CD4-positive, alpha-beta T cell treated with Interferon gamma for 1 hour (primary cell): ENCODE measurements around the gene SZRD1.
"Not testable (repeated sequence)": the region's sequence is repeated elsewhere in the genome, so short reads cannot be mapped to it uniquely, and the experiment has no call there.

Experiments
- DNase-seq: peaks from one replicate; pipeline ENCODE4 v3.0.0-alpha.2; 2020

SZRD1 gene, protein sequence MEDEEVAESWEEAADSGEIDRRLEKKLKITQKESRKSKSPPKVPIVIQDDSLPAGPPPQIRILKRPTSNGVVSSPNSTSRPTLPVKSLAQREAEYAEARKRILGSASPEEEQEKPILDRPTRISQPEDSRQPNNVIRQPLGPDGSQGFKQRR

DNA sequence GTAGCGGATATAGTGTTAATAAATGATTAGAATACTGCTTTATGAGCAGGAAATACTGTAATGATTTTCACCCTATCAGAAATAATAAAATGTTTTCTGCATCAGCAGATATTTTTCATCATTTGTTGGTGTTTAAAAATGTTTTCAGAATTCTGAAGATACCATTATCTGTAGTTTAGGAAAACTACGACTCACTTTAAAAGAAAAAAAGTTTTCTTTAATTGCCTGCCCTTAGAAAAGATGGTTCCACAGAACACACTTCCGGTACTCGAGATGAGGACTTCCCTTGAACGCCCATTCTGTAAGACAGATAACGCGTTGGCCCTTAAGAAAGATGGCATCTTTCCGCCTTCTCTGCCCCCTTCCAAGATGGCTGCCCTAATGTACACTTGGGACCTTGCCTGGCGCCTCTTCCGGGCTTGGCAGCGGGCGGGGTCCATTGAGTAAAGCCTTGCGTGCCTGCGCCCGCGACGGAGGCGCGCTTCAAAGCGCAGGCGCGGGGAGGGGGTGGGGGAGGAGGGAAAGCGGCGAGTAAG lies at the start of gene SZRD1:
Gene SZRD1, plus strand, starts transcription at position 521 of the 536 bp plus-strand sequence. CDS start 16 bp downstream, outside the sequence.
- DNase-seq: peak; percentile 99

DNA sequence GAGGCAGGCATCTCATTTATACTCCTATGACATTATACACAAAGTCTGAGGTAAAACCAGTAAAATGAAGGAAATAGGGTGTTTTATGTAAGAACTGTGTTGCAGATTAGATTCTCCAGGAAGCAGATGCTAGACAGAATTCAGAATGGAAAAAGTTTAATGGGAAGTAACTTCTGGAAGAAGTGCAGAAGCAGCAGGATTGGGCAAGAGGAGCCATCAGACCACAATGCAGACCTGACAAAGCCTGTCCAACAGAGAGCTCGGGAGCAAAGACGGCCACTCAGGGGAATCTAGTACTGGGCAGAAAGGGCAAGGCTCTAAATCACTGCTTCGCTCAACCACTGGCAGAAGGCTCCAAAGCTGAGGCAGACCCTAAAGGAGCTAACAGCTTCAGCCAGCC lies 48.5 kb upstream of the SZRD1 start:
- DNase-seq: no peak

DNA sequence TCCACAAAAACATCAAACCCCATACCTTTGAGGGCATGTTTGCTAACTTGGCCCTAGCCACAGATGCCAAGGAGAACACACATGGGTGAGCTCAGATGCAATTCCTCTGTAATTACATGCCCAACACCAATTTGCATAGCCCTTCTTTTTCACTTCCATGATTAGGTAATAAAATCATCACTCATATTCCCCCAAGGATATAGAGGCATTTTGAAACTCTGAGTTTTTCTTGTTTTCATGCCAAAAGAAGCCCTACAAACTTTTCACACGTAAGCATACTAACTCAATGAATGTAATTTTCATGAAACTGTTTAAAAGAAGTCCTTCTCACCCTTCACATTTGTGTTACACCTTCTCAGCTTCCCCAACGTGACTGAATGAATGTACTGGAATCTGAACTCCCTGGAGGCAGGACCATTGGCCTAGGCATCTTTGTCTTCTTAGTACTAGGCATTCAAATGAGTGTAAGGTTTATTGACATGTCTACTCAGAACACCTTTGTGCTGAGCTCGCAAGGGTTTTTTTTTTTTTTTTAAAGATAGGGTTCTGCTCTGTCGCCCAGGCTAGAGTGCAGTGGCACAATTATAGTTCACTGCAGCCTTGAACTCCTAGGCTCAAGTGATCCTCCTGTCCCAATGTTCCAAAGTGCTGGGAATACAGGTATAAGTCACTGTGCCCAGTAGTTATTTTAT lies 45.7 kb upstream of the SZRD1 start:
- no peak for DNase-seq

DNA sequence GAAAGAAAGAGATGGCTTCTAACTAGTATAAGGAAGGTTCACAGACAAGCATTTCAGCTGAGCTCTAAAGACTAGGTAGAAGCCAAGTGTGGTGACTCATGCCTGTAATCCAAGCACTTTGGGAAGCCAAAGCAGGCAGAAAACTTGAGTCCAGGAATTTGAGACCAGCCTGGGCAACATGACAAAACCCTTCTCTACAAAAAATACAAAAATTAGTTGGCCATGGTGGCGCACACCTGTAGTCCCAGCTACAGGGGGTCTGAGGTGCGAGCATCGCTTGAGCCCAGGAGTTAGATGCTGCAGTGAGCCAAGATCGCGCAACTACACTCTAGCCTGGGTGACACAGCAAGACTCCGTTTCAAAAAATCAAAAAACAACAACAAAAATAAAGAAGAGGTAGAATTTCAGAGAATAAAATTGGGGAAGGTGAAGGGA lies 42.6 kb upstream of the SZRD1 start:
- DNase-seq: no peak

DNA sequence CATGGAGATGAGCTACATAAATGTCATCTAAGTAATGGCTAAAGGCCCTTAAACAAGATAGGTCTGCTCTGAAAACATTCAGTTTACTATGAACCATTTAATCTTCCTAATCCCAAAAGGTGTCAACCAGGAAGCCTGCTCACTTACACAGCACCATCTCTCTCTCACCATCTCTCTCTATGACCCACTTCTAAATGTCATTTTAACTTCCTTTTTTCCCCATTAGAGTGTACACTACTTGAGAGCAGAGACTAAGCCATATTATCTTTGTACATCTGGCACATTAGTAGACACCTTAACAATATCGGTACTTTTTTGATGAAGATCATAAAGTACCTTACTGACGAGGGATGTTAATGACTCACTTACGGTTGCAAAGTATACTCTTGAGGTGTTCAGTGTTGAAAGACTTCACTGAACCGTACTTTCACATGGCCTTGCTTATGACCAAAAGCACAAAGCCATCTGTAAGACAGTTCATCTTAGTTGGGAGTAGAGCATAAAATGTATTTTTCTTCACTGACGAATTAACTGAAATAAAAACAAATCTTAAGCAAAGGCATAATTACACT lies 40.1 kb upstream of the SZRD1 start:
- no peak for DNase-seq

DNA sequence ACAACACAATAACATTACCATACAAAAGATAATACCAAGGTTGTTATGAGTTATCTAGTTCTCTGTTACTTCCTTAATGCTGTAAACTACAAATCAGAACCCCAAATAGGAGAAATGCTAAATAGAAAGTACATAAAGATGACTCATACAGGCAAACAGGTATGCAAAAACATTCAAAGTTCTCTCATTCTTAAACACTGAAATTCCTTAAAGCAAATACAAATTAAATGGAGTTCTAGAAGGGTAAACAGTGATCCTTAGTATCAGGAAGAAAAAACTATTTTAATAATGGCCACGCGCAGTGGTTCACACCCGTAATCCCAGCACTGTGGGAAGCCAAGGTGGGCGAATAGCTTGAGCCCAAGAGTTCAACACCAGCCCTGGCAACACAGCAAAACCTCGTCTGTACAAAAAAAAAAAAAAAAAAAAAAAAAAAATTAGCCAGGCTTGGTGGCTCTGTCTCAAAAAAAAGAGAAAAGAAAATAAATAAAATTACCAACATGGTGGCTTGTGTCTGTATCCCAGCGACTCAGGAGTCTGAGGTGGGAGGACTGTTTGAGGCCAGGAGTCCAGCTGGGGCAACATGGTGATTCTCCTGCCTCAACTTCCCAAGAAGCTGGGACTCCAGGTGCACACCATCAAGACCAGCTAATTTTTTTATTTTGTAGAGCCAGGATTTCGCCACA lies 32.2 kb upstream of the SZRD1 start:
- no peak for DNase-seq

DNA sequence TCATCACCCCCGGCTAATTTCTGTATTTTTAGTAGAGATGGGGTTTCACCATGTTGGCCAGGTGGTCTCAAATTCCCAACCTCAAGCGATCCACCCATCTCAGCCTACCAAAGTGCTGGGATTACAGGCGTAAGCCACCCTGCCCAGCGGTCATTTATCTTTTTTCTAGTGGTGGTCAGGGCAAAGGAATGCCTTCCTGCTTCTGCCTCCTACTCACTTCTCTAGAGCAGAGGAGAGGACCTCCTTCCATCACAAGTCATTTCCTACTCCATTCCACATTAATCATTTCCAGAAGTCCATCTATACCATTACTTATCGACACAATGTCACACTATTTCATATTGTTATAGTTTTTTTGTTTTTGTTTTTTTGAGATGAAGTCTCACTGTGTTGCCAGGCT lies 28.1 kb upstream of the SZRD1 start:
- no peak for DNase-seq

DNA sequence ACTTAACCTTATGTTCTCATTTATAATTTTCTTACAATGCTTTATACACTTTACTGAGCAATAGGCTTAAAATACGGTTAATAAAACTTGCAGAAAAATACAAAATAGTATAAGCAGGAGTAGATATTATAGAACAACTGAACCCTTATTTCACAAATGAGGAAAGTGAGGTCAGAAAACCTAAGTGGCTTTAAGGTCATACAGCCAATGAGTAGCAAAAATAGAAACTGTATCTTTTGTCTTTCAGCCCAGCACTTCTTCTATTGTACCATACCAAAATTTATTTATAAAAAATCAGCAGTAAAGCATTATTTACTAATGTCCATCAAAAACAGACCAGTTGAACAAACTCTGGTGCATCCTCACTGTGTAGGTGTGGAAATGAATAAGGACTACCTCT lies 26.4 kb upstream of the SZRD1 start:
- DNase-seq: no peak

DNA sequence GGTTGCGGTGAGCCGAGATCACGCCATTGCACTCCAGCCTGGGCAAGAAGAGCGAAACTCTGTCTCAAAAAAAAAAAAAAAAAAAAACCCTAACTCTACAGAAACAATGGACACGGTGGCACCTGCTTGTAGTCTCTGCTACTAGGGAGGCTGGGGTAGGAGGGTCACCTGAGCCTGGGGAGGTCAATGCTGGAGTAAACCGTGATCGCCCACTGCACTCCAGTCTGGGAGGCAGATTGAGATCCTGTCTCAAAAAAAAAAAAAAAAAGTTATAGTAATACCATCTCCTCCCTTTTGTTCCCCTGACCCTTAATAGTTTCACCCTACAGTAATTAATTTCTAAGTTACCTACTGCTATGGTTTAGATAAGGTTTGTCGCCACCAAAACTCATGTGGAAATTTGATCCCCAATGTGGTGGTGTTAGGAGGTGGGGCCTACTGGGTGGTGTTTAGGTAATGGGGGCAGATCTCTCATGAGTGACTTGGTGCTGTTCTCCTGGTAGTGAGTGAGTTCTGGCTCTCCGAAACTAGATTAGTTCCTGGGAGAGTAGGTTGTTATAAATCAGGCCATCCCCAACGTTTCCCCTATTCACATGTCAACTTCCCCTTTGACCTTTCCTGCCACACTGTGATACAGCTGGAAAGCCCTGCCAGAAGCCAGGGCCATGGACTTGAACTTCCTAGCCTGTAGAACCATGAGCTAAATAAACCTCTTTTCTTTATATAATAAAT lies 24.5 kb upstream of the SZRD1 start:
- DNase-seq: no peak

DNA sequence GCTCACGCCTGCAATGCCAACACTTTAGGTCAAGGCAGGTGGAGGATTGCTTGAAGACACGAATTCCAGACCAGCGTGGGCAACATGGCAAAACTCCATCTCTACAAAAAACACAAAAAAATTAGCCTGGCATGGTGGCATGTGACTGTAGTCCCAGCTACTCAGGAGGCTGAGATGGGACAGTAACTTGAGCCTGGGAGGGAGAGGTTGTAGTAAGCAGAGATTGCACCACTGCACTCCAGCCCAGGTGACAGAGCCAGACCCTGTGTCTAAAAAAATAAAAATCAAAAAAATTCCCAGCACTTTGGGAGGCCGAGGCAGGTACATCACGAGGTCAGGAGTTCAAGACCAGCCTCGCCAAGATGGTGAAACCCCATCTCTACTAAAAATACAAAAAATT lies 23.8 kb upstream of the SZRD1 start:
- not testable (repeated sequence) for DNase-seq

DNA sequence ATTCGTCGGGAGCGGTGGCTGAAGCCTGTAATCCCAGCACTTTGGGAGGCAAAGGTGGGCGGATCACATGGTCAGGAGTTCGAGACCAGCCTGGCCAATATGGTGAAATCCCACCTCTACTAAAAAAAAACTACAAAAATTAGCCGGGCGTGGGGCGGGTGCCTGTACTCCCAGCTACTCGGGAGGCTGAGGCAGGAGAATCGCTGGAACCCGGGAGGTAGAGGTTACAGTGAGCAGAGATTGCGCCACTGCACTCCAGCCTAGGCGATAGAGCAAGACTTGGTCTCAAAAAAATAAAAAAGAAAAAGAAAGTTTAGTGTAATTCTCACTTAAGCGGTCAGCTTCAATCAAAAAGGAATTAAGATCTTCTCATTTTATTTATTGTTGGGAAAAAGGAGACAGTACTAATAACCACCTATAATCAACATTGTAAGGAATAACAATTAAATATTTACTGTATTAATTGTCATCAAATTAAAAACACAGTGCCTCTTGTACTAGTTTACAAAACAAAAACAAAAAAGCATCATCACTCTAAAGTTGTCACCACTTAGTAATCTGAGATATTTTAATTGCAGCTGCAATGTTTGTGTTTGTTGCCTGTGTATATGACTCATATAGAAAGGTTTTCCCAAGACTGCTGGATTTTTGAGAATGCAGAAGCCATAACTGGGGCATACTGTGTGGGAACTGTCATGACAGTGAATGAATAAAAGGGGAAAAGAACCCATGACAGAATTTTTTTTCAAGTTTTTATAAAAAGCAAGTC lies 18.4 kb upstream of the SZRD1 start:
- DNase-seq: no peak

DNA sequence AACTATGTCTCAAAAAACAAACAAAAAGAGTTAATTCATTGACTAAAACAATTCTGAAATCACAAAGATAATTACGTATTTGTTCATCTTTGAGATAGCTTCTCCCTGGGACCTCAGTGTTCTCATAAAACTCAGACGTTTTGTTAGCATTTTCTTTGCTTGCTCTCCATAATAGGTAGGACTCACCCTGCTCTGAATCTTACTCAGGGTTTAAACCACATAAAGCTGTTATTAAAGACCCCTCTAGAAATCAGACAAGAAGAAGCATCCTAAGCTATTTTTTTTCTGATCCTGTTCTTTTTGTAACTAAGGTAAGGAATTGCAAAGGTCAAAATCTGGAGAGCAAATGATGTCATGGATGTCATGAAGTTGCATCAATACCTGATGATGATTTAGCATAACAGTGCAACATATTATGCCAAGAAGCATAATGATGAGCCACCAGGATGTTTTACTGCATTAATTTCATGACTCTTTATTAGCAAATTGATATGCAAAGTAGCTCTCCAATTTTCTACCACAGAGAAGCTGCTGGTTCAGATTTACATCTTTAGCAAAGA lies 17.1 kb upstream of the SZRD1 start:
- no peak for DNase-seq

DNA sequence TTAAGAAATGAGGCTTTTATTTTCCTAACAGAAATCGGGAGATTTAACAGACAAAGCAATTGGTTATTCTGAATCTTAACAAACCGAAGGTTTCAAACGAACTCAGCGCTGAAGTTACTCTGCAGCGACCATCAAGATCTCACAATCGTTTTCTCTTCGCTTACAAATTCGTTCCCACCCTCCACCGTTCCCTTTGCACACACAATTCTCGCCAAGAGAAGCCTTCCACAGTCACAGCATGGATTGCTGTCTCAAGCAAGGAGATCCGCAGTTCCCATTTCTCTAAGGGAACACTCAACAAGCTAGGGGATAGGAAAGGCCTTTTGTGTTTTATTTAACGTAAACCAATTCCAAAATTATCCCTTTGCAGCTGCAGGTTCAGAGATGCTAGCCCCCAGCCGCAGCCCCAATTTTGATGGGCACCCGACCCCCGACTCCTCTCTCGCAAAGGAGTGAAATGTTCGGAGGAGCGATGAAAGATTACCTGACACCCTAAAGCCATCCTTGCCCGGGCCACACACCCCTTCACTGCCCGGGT lies 15.5 kb upstream of the SZRD1 start:
- no peak for DNase-seq

DNA sequence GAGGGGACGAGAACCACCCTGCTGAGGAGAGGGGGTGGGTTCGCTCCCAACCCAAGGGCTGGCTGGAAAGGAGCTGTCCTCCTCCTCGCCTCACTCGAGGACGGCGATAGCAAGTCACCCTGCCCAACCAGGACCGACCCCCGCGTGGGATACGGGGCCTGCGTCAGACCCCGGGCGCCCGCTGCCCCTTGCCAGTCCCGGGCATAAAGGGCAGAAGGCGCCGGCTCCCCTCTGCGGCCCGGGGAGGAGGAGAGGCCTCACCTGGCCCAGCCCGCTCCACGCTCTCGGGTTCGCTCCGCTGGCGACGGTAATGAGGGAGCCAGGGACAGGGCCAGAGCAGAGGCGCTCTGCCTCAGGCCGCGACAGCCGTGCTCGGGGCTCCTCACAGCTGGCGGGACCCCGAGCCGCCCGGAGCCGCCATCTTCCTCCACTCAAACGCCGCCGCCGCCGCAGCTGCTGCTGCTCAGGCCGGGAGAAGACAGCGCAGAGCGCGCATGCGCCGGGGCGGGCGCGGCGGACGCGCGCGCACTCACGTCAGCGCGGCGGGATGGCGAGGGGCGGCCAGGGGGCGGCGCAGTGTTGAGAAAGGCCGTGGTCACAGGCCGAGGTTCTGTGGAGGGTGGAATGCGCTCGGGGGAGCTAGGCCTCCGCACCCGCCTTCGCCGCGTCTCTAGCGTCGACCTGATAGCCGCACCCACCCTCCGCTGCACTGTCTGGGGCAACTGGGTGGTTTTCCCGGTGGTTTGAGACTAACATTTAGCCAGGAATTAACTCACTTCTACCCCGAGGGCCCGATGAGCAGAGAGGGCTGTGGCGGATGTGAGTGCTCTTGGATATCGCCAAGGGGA lies 14.8 kb upstream of the SZRD1 start, which contains the start of gene FBXO42:
Gene FBXO42, minus strand, starts transcription at position 487 of the 848 bp plus-strand sequence. CDS start 37,062 bp downstream, outside the sequence.
- DNase-seq: peak; percentile 94

DNA sequence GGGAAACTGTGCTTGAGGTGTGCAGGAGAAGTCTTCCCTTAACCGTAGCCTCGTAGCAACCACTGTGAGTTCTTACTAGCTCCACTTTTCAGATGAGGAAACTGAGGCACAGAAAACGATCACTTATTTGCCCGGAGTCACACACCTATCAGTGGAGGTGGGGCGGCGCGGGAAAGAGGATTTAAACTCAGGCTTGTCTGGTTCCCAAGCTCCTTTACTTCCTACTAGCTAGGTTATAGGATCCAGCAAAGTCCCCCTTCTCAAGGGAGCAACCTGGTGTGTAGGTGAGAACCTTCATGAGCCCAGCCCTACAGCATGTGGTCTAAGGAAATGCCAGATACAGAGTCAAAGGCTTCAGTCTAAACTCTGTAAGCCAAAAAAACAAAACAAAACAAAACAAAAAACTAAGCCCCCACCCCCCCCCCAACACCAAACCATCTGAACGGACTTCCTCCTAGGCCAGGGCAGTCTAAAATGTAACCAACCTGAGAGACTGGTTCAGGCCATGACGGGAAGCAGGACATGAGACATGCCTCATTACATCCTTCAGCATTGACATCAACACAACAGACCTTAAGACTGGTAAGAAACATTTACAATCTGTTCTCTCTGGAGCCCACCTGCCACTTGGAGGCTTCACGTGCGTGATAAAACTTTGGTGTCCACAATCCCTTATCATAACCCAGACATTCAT lies 14.1 kb upstream of the SZRD1 start:
- no peak for DNase-seq

DNA sequence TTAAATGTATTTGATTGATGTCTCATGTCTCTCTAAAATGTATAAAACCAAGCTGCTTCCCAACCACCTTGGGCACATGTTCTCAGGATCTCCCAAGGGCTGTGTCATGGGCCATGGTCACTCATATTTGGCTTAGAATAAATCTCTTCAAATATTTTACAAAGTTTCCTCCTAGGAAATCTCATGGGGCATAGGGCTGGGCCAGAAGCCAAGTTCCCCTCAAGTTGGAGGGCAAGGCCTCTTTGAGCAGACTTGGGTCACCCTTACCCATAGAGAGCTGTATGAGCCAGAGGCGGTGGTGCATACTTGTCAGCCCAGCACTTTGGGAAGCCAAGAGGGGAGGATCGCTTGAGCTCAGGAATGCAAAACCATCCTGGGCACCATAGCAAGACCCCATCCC lies 12.4 kb upstream of the SZRD1 start:
- no peak for DNase-seq

DNA sequence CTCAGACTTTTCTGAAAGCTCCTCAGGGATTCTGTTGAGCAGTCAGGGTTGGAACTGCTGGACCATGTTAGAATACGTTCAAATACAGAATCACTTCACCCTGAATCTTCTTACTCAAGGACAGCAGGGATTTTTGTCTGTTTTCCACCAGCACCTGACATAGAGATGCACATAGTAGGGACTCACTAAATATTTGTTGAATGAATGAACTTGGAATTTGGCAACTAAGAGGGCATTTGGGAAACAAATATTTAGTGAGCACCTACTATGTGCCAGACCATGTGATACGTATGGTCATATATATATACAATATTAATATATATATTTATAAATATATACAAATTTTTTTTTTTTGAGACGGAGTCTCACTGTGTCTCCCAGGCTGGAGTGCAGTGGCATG lies 10.2 kb upstream of the SZRD1 start:
- DNase-seq: no peak

DNA sequence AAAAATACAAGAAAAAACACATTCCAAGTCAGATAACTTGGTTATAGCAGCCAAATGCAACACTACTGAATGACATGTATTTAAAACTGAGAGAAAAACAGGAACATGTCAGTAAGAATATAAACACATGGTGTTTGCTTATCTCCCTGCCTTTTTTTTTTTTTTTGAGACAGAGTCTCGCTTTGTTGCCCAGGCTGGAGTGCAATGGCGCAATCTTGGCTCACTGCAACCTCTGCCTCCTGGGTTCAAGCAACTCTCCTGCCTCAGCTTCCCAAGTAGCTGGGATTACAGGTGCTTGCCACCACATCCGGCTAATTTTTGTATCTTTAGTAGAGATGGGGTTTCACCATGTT lies 1.9 kb upstream of the SZRD1 start:
- DNase-seq: not testable (repeated sequence)

DNA sequence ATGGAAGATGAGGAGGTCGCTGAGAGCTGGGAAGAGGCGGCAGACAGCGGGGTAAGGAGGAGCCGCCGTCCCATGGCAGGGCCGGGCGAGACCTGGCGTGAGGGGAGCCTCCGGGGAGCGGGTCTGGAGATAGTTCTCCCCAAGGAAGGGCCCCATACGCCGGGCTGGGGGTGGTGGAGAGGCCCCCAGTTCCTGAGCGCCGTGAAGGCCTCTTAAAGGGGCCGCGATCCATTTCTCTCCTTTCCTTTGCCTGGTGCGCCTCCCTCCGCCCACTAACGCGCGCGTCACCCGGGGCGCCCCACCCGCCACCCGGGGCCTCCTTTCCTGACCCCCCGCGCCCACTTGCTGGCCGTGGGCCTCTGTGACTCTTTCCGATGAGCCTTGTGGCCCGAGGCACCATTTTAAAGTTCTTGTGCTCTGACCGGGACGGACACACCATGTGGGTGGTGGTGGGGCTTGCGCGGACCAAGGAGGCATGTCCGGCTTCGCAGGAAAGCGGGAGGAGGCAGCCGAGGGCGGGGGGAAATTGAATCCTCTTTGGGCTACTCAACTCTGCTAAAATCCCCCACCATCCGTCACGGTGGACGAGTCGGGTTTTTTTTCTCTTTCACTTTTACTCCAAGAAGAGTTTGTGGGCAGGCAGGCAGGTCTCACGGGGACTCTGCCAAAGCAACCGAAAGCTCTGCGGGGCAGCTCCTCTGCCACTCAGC lies 371 bp downstream of the SZRD1 start:
- peak; percentile 87 for DNase-seq
